Measurements from ENCODE around the gene ENPP3. TPM values are rescaled to one million over a fixed set of nuclear protein-coding genes. Genes with fewer than 3 reads are reported as not detected.

The ENPP3 gene
- total RNA-seq, 1 experiment from 2014 or later, result not detected

DNA sequence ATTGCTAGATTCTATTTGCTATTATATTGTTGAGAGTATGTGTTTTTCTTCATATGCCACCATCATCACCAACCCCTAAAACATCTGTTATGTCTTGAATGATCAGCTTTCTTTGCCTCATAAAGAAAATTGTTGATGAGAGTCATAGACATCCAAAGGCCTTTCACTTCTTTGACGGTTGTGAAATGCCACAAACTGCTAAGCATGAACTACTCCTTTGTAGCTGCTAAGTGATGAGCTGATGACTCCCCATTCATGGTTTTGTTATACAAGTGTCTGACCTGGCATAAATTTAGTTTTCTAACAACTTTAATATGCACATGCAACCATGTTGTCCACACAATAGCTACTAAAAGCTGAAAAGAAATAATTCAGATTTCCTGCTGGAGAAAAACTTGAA lies 8.4 kb upstream of the ENPP3 start:
- Mint-ChIP-seq H3K9me3 (ENCODE audit: unreplicated experiment) (no peaks in the 10 kb centered on the region), H3K27ac (ENCODE audit: low read depth, unreplicated experiment) (peak overlapping the region; percentile 96), H3K4me3 (ENCODE audit: unreplicated experiment) (peak overlapping the region; percentile 93), H3K36me3 (ENCODE audit: insufficient read depth, unreplicated experiment) (peaks cover 28% of the 10 kb centered on the region), H3K27me3 (ENCODE audit: insufficient read depth, unreplicated experiment) (no peaks in the 10 kb centered on the region), H3K4me1 (ENCODE audit: insufficient read depth, unreplicated experiment) (peaks cover 13% of the 10 kb centered on the region)
- ChIA-PET CTCF (interaction anchor here (0.6 to 2.5 kb wide), 36 partner anchors 8 to 1879 kb away, joined by 3 to 34 read pairs (median 5); partner anchors contain the start of gene ENPP3), POLR2A (interaction anchor here (0.6 to 2.1 kb wide), 9 partner anchors 7 to 527 kb away, joined by 3 to 7 read pairs (median 5); no protein-coding TSS in a partner anchor)
- DNase-seq (ENCODE audit: unreplicated experiment), result no peak
- TF ChIP-seq, protein P1, sequence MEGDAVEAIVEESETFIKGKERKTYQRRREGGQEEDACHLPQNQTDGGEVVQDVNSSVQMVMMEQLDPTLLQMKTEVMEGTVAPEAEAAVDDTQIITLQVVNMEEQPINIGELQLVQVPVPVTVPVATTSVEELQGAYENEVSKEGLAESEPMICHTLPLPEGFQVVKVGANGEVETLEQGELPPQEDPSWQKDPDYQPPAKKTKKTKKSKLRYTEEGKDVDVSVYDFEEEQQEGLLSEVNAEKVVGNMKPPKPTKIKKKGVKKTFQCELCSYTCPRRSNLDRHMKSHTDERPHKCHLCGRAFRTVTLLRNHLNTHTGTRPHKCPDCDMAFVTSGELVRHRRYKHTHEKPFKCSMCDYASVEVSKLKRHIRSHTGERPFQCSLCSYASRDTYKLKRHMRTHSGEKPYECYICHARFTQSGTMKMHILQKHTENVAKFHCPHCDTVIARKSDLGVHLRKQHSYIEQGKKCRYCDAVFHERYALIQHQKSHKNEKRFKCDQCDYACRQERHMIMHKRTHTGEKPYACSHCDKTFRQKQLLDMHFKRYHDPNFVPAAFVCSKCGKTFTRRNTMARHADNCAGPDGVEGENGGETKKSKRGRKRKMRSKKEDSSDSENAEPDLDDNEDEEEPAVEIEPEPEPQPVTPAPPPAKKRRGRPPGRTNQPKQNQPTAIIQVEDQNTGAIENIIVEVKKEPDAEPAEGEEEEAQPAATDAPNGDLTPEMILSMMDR (IDR thresholded peaks at IDR 0.05; ENCODE audit: unreplicated experiment), result no peak
- BruUV-seq (replicated peaks), result no TSS peak
- intact Hi-C loops (cut with micrococcal nuclease), result no loop called here

DNA sequence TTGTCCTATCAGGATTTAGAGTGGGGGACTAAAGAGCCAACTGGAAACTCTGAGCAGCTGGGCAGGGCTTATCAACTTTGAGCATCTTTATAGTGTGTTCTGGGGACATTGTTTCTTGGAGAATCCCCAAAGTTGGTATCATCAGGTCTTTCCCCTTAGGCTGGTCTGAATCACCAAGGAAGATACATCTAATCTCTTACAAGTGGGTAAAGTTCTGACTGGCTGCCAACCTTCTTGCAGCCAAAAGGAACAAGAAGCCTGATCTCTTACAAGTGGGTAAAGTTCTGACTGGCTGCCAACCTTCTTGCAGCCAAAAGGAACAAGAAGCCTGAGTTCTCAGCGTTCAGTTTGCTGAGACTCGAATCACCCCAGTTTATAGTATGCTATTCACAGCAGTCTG lies 7.5 kb upstream of the ENPP3 start:
- ChIA-PET POLR2A (interaction anchor here (0.8 to 1.0 kb wide), 2 partner anchors 45 to 496 kb away, joined by 3 read pairs; no protein-coding TSS in a partner anchor), CTCF (interaction anchor here (0.5 to 2.5 kb wide), 10 partner anchors 10 to 845 kb away, joined by 3 to 34 read pairs (median 14); no protein-coding TSS in a partner anchor)
- DNase-seq (ENCODE audit: unreplicated experiment), result peak; percentile 25
- Mint-ChIP-seq H3K9me3 (ENCODE audit: unreplicated experiment) (no peaks in the 10 kb centered on the region), H3K4me3 (ENCODE audit: unreplicated experiment) (peak overlapping the region; percentile 8), H3K36me3 (ENCODE audit: insufficient read depth, unreplicated experiment) (peaks cover 19% of the 10 kb centered on the region), H3K4me1 (ENCODE audit: insufficient read depth, unreplicated experiment) (peaks cover 13% of the 10 kb centered on the region), H3K27me3 (ENCODE audit: insufficient read depth, unreplicated experiment) (no peaks in the 10 kb centered on the region), H3K27ac (ENCODE audit: low read depth, unreplicated experiment) (no peak overlapping the region)
- intact Hi-C loops (cut with micrococcal nuclease), result no loop called here
- no TSS peak for BruUV-seq (replicated peaks)
- TF ChIP-seq, protein P1 (IDR thresholded peaks at IDR 0.05; ENCODE audit: unreplicated experiment), result no peak

DNA sequence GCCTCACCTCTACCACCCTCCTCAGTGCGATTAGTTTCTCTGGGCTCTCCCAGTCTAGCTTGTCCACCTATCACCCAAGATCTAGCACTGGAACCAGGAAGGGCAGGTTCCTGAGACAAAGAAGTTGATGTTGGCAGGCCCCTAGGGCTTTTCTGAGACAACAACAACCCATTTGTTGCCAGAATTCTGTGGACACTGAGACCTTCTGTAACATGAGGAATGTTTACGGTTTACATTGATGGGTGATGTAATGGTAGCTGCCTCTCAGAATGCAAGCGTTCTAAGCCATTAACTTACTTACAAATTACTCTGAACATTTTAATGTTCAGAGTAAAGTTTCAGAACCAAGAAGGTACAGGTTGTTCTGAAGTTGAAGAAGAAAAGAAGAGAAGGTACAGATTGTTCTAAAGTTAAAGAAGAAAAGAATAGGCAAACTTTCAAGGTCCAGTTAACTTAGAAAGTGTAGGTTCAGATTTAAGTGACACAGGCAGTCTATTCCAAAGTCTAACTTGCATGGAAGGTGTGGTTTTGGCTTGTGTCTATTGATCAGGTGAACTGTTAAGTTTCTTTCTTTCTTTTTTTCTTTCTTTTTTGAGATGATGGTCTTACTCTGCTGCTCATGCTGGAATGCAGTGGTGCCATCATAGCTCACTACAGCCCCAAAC lies 5.3 kb upstream of the ENPP3 start:
- peaks cover 6% of the 10 kb centered on the region for H3K36me3 Mint-ChIP-seq (ENCODE audit: insufficient read depth, unreplicated experiment)

More for the DNA sequence above, 5.3 kb upstream of the ENPP3 start:
- Mint-ChIP-seq H3K4me3 (ENCODE audit: unreplicated experiment) (no peak overlapping the region), H3K4me1 (ENCODE audit: insufficient read depth, unreplicated experiment) (peaks cover 13% of the 10 kb centered on the region), H3K9me3 (ENCODE audit: unreplicated experiment) (no peaks in the 10 kb centered on the region), H3K27ac (ENCODE audit: low read depth, unreplicated experiment) (no peak overlapping the region), H3K27me3 (ENCODE audit: insufficient read depth, unreplicated experiment) (no peaks in the 10 kb centered on the region)
- BruUV-seq (replicated peaks), result no TSS peak
- intact Hi-C loops (cut with micrococcal nuclease), result no loop called here
- no peak for DNase-seq (ENCODE audit: unreplicated experiment)
- TF ChIP-seq, protein P1 (IDR thresholded peaks at IDR 0.05; ENCODE audit: unreplicated experiment), result no peak
- ChIA-PET POLR2A (no interaction called here), CTCF (interaction anchor here (1.6 kb wide), 1 partner anchor 293 kb away, joined by 6 read pairs; no protein-coding TSS in a partner anchor)
